Measurements from ENCODE around the gene NUDT2. TPM values are rescaled to one million over a fixed set of nuclear protein-coding genes. Genes with fewer than 3 reads are reported as not detected.

Gene NUDT2
- total and polyA plus RNA-seq, 10 of the 15 experiments (the other 5 are each of a cell fraction or from before 2014, with no cell fraction given), result 24.5 to 55.1 (median 33.6) TPM

DNA sequence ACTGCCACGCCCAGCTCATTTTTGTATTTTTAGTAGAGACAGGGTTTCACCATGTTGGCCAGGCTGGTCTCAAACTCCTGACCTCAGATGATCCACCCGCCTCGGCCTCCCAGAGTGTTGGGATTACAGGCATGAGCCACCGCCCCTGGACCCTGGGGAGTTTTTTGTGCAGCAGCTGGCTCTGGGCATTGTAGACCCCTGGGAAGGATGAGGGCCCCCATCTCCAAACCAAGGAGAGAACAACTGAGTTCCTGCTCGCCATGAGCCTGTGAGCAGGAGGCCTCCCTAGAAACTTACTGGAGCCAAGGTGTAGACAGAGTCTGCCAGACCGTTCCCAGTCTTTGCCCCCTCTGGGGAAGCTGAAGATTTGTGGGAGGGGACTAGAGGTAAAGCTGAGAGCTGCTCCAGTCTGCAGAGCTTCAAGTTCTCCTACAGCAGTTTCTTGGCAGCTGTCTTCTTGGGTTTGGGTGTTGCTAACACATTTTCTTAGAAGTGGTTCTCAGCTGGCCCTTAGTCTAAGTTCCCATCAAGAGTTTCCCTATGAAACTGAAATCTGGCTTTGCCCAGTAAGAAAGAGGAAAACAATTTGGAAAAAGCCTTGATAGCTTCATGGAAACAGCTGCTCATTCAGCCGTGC lies 12.4 kb downstream of the NUDT2 start (continued):
- TF ChIP-seq RCOR1 (conservative IDR thresholded peaks at IDR 0.05; ENCODE audit: low read depth, low read length), result no peak
- TF ChIP-seq MTA3 (IDR thresholded peaks at IDR 0.05; ENCODE audit: borderline replicate concordance, low read length), result no peak
- no peak for TF ChIP-seq ZNF274 (IDR thresholded peaks at IDR 0.05; ENCODE audit: insufficient read depth, insufficient read length)
- no peak for TF ChIP-seq CBFB (IDR thresholded peaks at IDR 0.05; ENCODE audit: low read depth)
- TF ChIP-seq NR2F1 (conservative IDR thresholded peaks at IDR 0.05), result no peak

DNA sequence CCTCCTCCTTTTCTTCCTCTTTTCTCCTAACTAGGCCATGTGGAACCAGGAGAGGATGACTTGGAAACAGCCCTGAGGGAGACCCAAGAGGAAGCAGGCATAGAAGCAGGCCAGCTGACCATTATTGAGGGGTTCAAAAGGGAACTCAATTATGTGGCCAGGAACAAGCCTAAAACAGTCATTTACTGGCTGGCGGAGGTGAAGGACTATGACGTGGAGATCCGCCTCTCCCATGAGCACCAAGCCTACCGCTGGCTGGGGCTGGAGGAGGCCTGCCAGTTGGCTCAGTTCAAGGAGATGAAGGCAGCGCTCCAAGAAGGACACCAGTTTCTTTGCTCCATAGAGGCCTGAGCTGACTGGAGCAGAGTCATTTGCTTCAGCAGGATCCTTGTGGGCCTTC lies 13.7 kb downstream of the NUDT2 start:
- no TSS peak for BruUV-seq (replicated peaks)
- CTCF ChIA-PET, result interaction anchor here (1.3 kb wide), 1 partner anchor 34 kb away, joined by 4 read pairs; no protein-coding TSS in a partner anchor
- in situ Hi-C loops (cut with MboI), result no loop called here
- TF ChIP-seq FOXM1 (IDR thresholded peaks at IDR 0.05; ENCODE audit: low read depth, low read length), result no peak
- no peak for TF ChIP-seq RUNX3 (IDR thresholded peaks at IDR 0.05; ENCODE audit: low read length)
- TF ChIP-seq, protein P1, sequence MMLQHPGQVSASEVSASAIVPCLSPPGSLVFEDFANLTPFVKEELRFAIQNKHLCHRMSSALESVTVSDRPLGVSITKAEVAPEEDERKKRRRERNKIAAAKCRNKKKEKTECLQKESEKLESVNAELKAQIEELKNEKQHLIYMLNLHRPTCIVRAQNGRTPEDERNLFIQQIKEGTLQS (IDR thresholded peaks at IDR 0.05; ENCODE audit: borderline replicate concordance, extremely low read depth, low read depth, low read length), result no peak
- no peak for TF ChIP-seq NFXL1 (IDR thresholded peaks at IDR 0.05; ENCODE audit: borderline replicate concordance)
- TF ChIP-seq CBX5 (IDR thresholded peaks at IDR 0.05; ENCODE audit: low read depth), result no peak
- TF ChIP-seq SRF (IDR thresholded peaks at IDR 0.05; ENCODE audit: low read depth in 2 of 2, low read length in 2 of 2), result no peak
- TF ChIP-seq, protein P2, sequence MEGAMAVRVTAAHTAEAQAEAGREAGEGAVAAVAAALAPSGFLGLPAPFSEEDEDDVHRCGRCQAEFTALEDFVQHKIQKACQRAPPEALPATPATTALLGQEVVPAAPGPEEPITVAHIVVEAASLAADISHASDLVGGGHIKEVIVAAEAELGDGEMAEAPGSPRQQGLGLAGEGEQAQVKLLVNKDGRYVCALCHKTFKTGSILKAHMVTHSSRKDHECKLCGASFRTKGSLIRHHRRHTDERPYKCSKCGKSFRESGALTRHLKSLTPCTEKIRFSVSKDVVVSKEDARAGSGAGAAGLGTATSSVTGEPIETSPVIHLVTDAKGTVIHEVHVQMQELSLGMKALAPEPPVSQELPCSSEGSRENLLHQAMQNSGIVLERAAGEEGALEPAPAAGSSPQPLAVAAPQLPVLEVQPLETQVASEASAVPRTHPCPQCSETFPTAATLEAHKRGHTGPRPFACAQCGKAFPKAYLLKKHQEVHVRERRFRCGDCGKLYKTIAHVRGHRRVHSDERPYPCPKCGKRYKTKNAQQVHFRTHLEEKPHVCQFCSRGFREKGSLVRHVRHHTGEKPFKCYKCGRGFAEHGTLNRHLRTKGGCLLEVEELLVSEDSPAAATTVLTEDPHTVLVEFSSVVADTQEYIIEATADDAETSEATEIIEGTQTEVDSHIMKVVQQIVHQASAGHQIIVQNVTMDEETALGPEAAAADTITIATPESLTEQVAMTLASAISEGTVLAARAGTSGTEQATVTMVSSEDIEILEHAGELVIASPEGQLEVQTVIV (IDR thresholded peaks at IDR 0.05; ENCODE audit: borderline replicate concordance, partially characterized antibody), result no peak
- TF ChIP-seq, protein P3, sequence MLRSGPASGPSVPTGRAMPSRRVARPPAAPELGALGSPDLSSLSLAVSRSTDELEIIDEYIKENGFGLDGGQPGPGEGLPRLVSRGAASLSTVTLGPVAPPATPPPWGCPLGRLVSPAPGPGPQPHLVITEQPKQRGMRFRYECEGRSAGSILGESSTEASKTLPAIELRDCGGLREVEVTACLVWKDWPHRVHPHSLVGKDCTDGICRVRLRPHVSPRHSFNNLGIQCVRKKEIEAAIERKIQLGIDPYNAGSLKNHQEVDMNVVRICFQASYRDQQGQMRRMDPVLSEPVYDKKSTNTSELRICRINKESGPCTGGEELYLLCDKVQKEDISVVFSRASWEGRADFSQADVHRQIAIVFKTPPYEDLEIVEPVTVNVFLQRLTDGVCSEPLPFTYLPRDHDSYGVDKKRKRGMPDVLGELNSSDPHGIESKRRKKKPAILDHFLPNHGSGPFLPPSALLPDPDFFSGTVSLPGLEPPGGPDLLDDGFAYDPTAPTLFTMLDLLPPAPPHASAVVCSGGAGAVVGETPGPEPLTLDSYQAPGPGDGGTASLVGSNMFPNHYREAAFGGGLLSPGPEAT (IDR thresholded peaks at IDR 0.05; ENCODE audit: low read depth), result no peak
- TF ChIP-seq MEF2B (IDR thresholded peaks at IDR 0.05; ENCODE audit: partially characterized antibody, poor library complexity, severe bottlenecking), result no peak
- TF ChIP-seq MTA3 (IDR thresholded peaks at IDR 0.05; ENCODE audit: borderline replicate concordance, low read length), result no peak

More for the DNA sequence above, 13.7 kb downstream of the NUDT2 start:
- no peak overlapping the region for H3K9ac ChIP-seq (ENCODE audit: control insufficient read depth, insufficient read depth, low read length)
- no peak for ATAC-seq
- 86% methylated on average over 5 of the region's 5 CpGs for WGBS (ENCODE audit: insufficient coverage, insufficient replicate concordance, low lambda C conversion rate, missing lambda C conversion rate)
- no peaks in the 10 kb centered on the region for H3K4me1 ChIP-seq (ENCODE audit: control insufficient read depth, insufficient read depth, low read length)
- H3K4me3 ChIP-seq, result no peak overlapping the region
- no peaks in the 10 kb centered on the region for H3K79me2 ChIP-seq (ENCODE audit: control insufficient read depth, insufficient read depth, low read length)
- H3K27ac ChIP-seq (ENCODE audit: control insufficient read depth, insufficient read depth), result no peak overlapping the region
- H4K20me1 ChIP-seq (ENCODE audit: control insufficient read depth, insufficient read depth), result no peaks in the 10 kb centered on the region
- ChIA-PET RAD21 (ENCODE audit: unreplicated experiment) (no interaction called here), POLR2A (no interaction called here), SMC1A (ENCODE audit: uncharacterized antibody, unreplicated experiment) (no interaction called here)
- H2AFZ ChIP-seq (ENCODE audit: control insufficient read depth, low read depth, low read length), result no peak overlapping the region
- H3K4me2 ChIP-seq (ENCODE audit: control insufficient read depth, insufficient read depth), result no peak overlapping the region
- no peak for DNase-seq (ENCODE audit: low read depth, low spot score)
- H3K9me3 ChIP-seq (replicated peaks; ENCODE audit: control insufficient read depth, insufficient read depth, low read length), result no peaks in the 10 kb centered on the region
- H3K36me3 ChIP-seq (ENCODE audit: control insufficient read depth in 2 of 2, insufficient read depth in 2 of 2, low read length in 1 of 2), result peaks cover 7 to 22% of the 10 kb centered on the region in 2 experiments
- no peaks in the 10 kb centered on the region for H3K27me3 ChIP-seq (replicated peaks in 1 of 2; ENCODE audit: control insufficient read depth in 2 of 2, insufficient read depth in 2 of 2, low read length in 1 of 2)
- intact Hi-C loops (cut with micrococcal nuclease; ENCODE audit: unreplicated experiment), result no loop called here
- no peak for FAIRE-seq
